ENCODE measurements around the gene TTLL3. TPM values are rescaled to one million over a fixed set of nuclear protein-coding genes. Genes with fewer than 3 reads are reported as not detected.

TTLL3 gene
- total and polyA plus RNA-seq, 2 of the 8 experiments (the other 6 are each of a cell fraction or from before 2014, with no cell fraction given), result 5.9 to 8.9 TPM

- TF ChIP-seq CTBP2 (IDR thresholded peaks at IDR 0.05; ENCODE audit: borderline replicate concordance, insufficient read depth, insufficient read length, low read length) (no peak), HDAC6 (IDR thresholded peaks at IDR 0.05; ENCODE audit: low read depth, low read length) (no peak), CREB1 (IDR thresholded peaks at IDR 0.05) (0 out of 2 replicates have a peak, but pooled peaks have one; percentile 26), SIX5 (IDR thresholded peaks at IDR 0.05; ENCODE audit: low read depth, low read length) (no peak), HDAC2 (IDR thresholded peaks at IDR 0.05; ENCODE audit: borderline replicate concordance in 1 of 2, low read depth in 2 of 2, low read length in 2 of 2) (0 out of 4 replicates have a peak, but pooled peaks of 1 of the 2 experiments have one; percentile 62), TBP (IDR thresholded peaks at IDR 0.05; ENCODE audit: low read depth, low read length) (peak; percentile 9; the same call in 1 of the 2 replicates), KDM4A (IDR thresholded peaks at IDR 0.05; ENCODE audit: low read depth, low read length, severe bottlenecking) (peak; percentile 71), TAF7 (optimal IDR thresholded peaks at IDR 0.05; ENCODE audit: borderline replicate concordance, low read depth, low read length) (peak; percentile 50), POLR2AphosphoS5 (IDR thresholded peaks at IDR 0.05; ENCODE audit: low read depth, low read length) (peak; percentile 33; the same call in 1 of the 2 replicates)
- TF ChIP-seq, protein P1, sequence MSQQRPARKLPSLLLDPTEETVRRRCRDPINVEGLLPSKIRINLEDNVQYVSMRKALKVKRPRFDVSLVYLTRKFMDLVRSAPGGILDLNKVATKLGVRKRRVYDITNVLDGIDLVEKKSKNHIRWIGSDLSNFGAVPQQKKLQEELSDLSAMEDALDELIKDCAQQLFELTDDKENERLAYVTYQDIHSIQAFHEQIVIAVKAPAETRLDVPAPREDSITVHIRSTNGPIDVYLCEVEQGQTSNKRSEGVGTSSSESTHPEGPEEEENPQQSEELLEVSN (IDR thresholded peaks at IDR 0.05), result peak; percentile 45
Observed at GRCh38 chr3:9809615-9810432, at the start of gene TTLL3 (continued).

All from H1 (cell line).